ENCODE results near the gene VIPAS39.

VIPAS39 gene

GRCh38 chr14:77495334-77495733 lies 37.9 kb upstream of the VIPAS39 start:
- in situ Hi-C loops (cut with HindIII; ENCODE audit: low sequenced_read_pairs) = no loop called here
- no peak for TF ChIP-seq CTCF (IDR thresholded peaks at IDR 0.05; ENCODE audit: low read depth, low read length, missing control alignments)
- H3K4me3 ChIP-seq (ENCODE audit: low read depth, low read length) = no peak overlapping the region
- DNase-seq (ENCODE audit: low read depth) = no peak

GRCh38 chr14:77491056-77491455 lies 33.7 kb upstream of the VIPAS39 start:
- TF ChIP-seq CTCF (IDR thresholded peaks at IDR 0.05; ENCODE audit: low read depth, low read length, missing control alignments) = no peak
- DNase-seq (ENCODE audit: low read depth) = no peak
- H3K4me3 ChIP-seq (ENCODE audit: low read depth, low read length) = no peak overlapping the region
- in situ Hi-C loops (cut with HindIII; ENCODE audit: low sequenced_read_pairs) = no loop called here

GRCh38 chr14:77490347-77490986 lies 33.1 kb upstream of the VIPAS39 start:
- no peak for TF ChIP-seq CTCF (IDR thresholded peaks at IDR 0.05; ENCODE audit: low read depth, low read length, missing control alignments)
- no peak overlapping the region for H3K4me3 ChIP-seq (ENCODE audit: low read depth, low read length)
- in situ Hi-C loops (cut with HindIII; ENCODE audit: low sequenced_read_pairs) = no loop called here
- no peak for DNase-seq (ENCODE audit: low read depth)

GRCh38 chr14:77489041-77489440 lies 31.6 kb upstream of the VIPAS39 start:
- H3K4me3 ChIP-seq (ENCODE audit: low read depth, low read length) = no peak overlapping the region
- in situ Hi-C loops (cut with HindIII; ENCODE audit: low sequenced_read_pairs) = loop anchor here (5.0 kb wide), 1 partner anchor 33 kb away; no protein-coding TSS in a partner anchor
- DNase-seq (ENCODE audit: low read depth) = no peak
- no peak for TF ChIP-seq CTCF (IDR thresholded peaks at IDR 0.05; ENCODE audit: low read depth, low read length, missing control alignments)

GRCh38 chr14:77488558-77488957 lies 31.2 kb upstream of the VIPAS39 start:
- no peak for TF ChIP-seq CTCF (IDR thresholded peaks at IDR 0.05; ENCODE audit: low read depth, low read length, missing control alignments)
- H3K4me3 ChIP-seq (ENCODE audit: low read depth, low read length) = no peak overlapping the region
- in situ Hi-C loops (cut with HindIII; ENCODE audit: low sequenced_read_pairs) = loop anchor here (5.0 kb wide), 1 partner anchor 34 kb away; no protein-coding TSS in a partner anchor
- DNase-seq (ENCODE audit: low read depth) = no peak

GRCh38 chr14:77485901-77486678 lies 28.7 kb upstream of the VIPAS39 start:
- no peak overlapping the region for H3K4me3 ChIP-seq (ENCODE audit: low read depth, low read length)
- DNase-seq (ENCODE audit: low read depth) = no peak
- in situ Hi-C loops (cut with HindIII; ENCODE audit: low sequenced_read_pairs) = loop anchor here (5.0 kb wide), 1 partner anchor 36 kb away; no protein-coding TSS in a partner anchor
- TF ChIP-seq CTCF (IDR thresholded peaks at IDR 0.05; ENCODE audit: low read depth, low read length, missing control alignments) = no peak

All from astrocyte of the cerebellum (primary cell).